Measurements from ENCODE around the gene WNT3. TPM values are rescaled to one million over a fixed set of nuclear protein-coding genes. Genes with fewer than 3 reads are reported as not detected.

Gene WNT3
- total RNA-seq, 4 donors from 2014 or later, result 0.83 to 10.1 (median 6.5) TPM

GRCh38 chr17:46862949-46863348 lies 44.5 kb upstream of the WNT3 start:
- H3K4me1 ChIP-seq, result no peaks in the 10 kb centered on the region
- H3K27me3 ChIP-seq, result no peaks in the 10 kb centered on the region
- H3K36me3 ChIP-seq, result no peaks in the 10 kb centered on the region
- DNase-seq, result no peak
- H3K4me3 ChIP-seq, result no peak overlapping the region
- H3K27ac ChIP-seq, result no peak overlapping the region
- TF ChIP-seq CTCF (IDR thresholded peaks at IDR 0.05) (no peak), POLR2A (IDR thresholded peaks at IDR 0.05) (no peak)
- H3K9me3 ChIP-seq, result no peaks in the 10 kb centered on the region

DNA sequence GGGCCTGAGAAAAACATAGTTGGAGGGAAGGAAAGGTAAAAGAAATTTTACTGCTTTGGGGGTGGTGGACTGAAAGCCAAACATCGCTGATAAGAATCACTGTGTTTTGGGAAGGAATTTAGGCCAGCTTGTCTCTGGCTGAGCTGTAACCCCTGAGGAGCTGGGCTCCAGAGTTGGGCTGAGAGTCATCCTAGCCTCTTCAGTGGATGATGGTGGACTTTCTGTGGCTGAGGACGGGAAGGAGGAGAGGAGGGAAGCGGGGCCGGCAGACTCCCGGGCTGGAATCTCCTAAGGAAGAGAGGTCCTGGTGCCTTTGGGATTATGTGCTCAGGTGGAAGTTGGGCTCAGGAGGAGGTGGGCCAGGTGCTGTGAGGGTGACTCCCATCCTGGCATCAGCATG lies 41.5 kb upstream of the WNT3 start:
- Histone ChIP-seq H3K36me3 (no peaks in the 10 kb centered on the region), H3K27ac (no peak overlapping the region), H3K4me3 (no peak overlapping the region), H3K27me3 (no peaks in the 10 kb centered on the region), H3K4me1 (no peaks in the 10 kb centered on the region), H3K9me3 (no peaks in the 10 kb centered on the region)
- no peak for TF ChIP-seq POLR2A (IDR thresholded peaks at IDR 0.05)
- no peak for TF ChIP-seq CTCF (IDR thresholded peaks at IDR 0.05)
- no peak for DNase-seq

GRCh38 chr17:46857600-46857999 lies 39.1 kb upstream of the WNT3 start:
- Histone ChIP-seq H3K4me1 (no peaks in the 10 kb centered on the region), H3K27me3 (no peaks in the 10 kb centered on the region), H3K4me3 (no peak overlapping the region), H3K27ac (no peak overlapping the region), H3K36me3 (no peaks in the 10 kb centered on the region), H3K9me3 (no peaks in the 10 kb centered on the region)
- no peak for TF ChIP-seq CTCF (IDR thresholded peaks at IDR 0.05)
- no peak for TF ChIP-seq POLR2A (IDR thresholded peaks at IDR 0.05)
- no peak for DNase-seq

GRCh38 chr17:46854948-46855347 lies 36.5 kb upstream of the WNT3 start:
- peaks cover 0 to 16% (median 7%) of the 10 kb centered on the region in 4 donors for H3K4me1 ChIP-seq
- no peak for DNase-seq
- TF ChIP-seq POLR2A (IDR thresholded peaks at IDR 0.05) (no peak), CTCF (IDR thresholded peaks at IDR 0.05) (no peak)
- H3K9me3 ChIP-seq, result no peaks in the 10 kb centered on the region
- peaks cover 0 to 17% of the 10 kb centered on the region in 2 donors for H3K27me3 ChIP-seq
- H3K4me3 ChIP-seq, result no peak overlapping the region
- no peak overlapping the region for H3K27ac ChIP-seq
- no peaks in the 10 kb centered on the region for H3K36me3 ChIP-seq

DNA sequence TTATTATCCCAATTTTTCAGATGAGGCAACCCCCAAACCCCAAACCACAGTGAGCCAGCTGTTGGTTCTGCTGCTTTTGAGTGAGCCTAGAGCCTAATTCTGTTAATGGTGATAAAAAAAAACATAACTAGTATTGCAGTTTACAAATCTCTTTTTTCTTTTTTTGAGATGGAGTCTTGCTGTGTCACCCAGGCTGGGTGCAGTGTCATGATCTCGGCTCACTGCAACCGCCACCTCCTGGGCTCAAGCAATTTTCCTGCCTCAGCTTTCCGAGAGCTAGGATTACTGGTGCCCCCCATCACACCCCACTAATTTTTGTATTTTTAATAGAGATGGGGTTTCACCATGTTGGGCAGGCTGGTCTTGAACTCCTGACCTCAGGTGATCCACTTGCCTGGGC lies 36.0 kb upstream of the WNT3 start:
- Histone ChIP-seq H3K36me3 (no peaks in the 10 kb centered on the region), H3K27me3 (peaks cover 0 to 17% of the 10 kb centered on the region in 2 donors), H3K9me3 (no peaks in the 10 kb centered on the region), H3K4me1 (peaks cover 0 to 16% (median 7%) of the 10 kb centered on the region in 4 donors), H3K4me3 (no peak overlapping the region), H3K27ac (no peak overlapping the region)
- DNase-seq, result no peak
- TF ChIP-seq POLR2A (IDR thresholded peaks at IDR 0.05) (no peak), CTCF (IDR thresholded peaks at IDR 0.05) (no peak)

- DNase-seq, result peak in 1 of 3 donors; percentile 0
- H3K36me3 ChIP-seq, result no peaks in the 10 kb centered on the region
- no peaks in the 10 kb centered on the region for H3K9me3 ChIP-seq
- peaks cover 0 to 17% of the 10 kb centered on the region in 2 donors for H3K27me3 ChIP-seq
- no peak for TF ChIP-seq POLR2A (IDR thresholded peaks at IDR 0.05)
- no peak for TF ChIP-seq CTCF (IDR thresholded peaks at IDR 0.05)
- H3K27ac ChIP-seq, result no peak overlapping the region
- peaks cover 0 to 16% (median 7%) of the 10 kb centered on the region in 4 donors for H3K4me1 ChIP-seq
- no peak overlapping the region for H3K4me3 ChIP-seq
Observed at GRCh38 chr17:46853896-46854444, 35.5 kb upstream of the WNT3 start.

All from Peyer's patch (tissue), 4 donors.